Measurements from ENCODE around the gene ARL6IP6. TPM values are rescaled to one million over a fixed set of nuclear protein-coding genes. Genes with fewer than 3 reads are reported as not detected.

The ARL6IP6 gene
- total and polyA plus RNA-seq, 2 of the 13 experiments (the other 11 are each of a cell fraction or from before 2014, with no cell fraction given) = 45.0 to 65.9 TPM

GRCh38 chr2:152717228-152718075 lies 968 bp upstream of the ARL6IP6 start, which contains the start of gene PRPF40A (continued):
- peak; percentile 85; the same call in 1 of the 2 replicates for TF ChIP-seq ZNF318 (CRISPR knock-in tag; IDR thresholded peaks at IDR 0.05)
- no peak; the same call in 1 of the 2 replicates for TF ChIP-seq ZNF776 (CRISPR knock-in tag; IDR thresholded peaks at IDR 0.05)
- TF ChIP-seq ZNF839 (CRISPR knock-in tag; IDR thresholded peaks at IDR 0.05; ENCODE audit: borderline replicate concordance) = no peak
- peak; percentile 23; the same call in 1 of the 2 replicates for TF ChIP-seq ZBTB26 (CRISPR knock-in tag; IDR thresholded peaks at IDR 0.05; ENCODE audit: borderline replicate concordance)
- 0 out of 2 replicates have a peak, but pooled peaks have one; percentile 30 for TF ChIP-seq ZNF121 (CRISPR knock-in tag; IDR thresholded peaks at IDR 0.05)
- TF ChIP-seq BRF2 (CRISPR knock-in tag; IDR thresholded peaks at IDR 0.05) = 0 out of 2 replicates have a peak, but pooled peaks have one; percentile 22
- peak; percentile 68 for TF ChIP-seq SKI (IDR thresholded peaks at IDR 0.05; ENCODE audit: partially characterized antibody)
- no peak for TF ChIP-seq JARID2 (CRISPR knock-in tag; IDR thresholded peaks at IDR 0.05; ENCODE audit: insufficient replicate concordance)
- TF ChIP-seq HCFC1 (IDR thresholded peaks at IDR 0.05; ENCODE audit: low read depth, low read length) = peak; percentile 61
- TF ChIP-seq ZNF841 (CRISPR knock-in tag; IDR thresholded peaks at IDR 0.05; ENCODE audit: borderline replicate concordance) = peak; percentile 82; the same call in 1 of the 2 replicates
- peak; percentile 72; the same call in 1 of the 2 replicates for TF ChIP-seq ERF (CRISPR knock-in tag; IDR thresholded peaks at IDR 0.05)
- TF ChIP-seq ZNF10 (CRISPR knock-in tag; IDR thresholded peaks at IDR 0.05; ENCODE audit: borderline replicate concordance, low read depth) = no peak
- TF ChIP-seq, protein P1, sequence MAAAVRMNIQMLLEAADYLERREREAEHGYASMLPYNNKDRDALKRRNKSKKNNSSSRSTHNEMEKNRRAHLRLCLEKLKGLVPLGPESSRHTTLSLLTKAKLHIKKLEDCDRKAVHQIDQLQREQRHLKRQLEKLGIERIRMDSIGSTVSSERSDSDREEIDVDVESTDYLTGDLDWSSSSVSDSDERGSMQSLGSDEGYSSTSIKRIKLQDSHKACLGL (CRISPR knock-in tag; IDR thresholded peaks at IDR 0.05) = peak; percentile 90
